Measurements from ENCODE around the gene DSCAML1. TPM values are rescaled to one million over a fixed set of nuclear protein-coding genes. Genes with fewer than 3 reads are reported as not detected.

The DSCAML1 gene
- total and polyA plus RNA-seq, 2 of the 8 experiments (the other 6 are each of a cell fraction or from before 2014, with no cell fraction given): 0.19 to 0.24 TPM

DNA sequence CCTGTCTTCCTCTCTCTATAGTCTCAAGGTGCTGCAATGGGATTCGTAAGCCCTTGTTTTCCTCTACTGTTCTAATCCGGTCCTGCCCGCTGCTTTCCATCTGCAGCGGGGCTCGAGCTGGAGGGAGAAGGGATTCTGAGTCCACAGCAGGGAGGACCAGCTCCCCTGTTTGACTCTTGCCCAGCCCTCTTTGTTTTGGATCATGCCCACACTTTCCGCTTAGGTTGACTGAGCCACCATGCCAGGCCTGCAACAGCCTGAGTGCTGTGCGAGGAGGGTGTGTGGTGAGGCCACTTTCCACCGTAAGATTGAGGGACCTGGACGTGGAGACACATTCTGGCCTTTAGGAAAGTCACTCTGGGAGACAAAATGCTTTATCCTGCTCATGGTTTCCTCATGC lies 411.1 kb downstream of the DSCAML1 start:
- Histone ChIP-seq H4K8ac (ENCODE audit: extremely low read depth, insufficient read depth, low read length) (no peak overlapping the region), H3K27ac (ENCODE audit: low read depth, low read length) (no peak overlapping the region), H3K79me2 (ENCODE audit: control insufficient read depth in 1 of 2, insufficient read depth in 2 of 2, low read length in 2 of 2) (no peaks in the 10 kb centered on the region), H3K9ac (replicated peaks in 1 of 4; ENCODE audit: extremely low read depth in 1 of 4, low read depth in 3 of 4, low read length in 3 of 4) (no peak overlapping the region), H4K5ac (ENCODE audit: insufficient read length, low read depth, low read length) (no peak overlapping the region), H2BK15ac (ENCODE audit: low read length) (no peak overlapping the region), H3K36me3 (ENCODE audit: control insufficient read depth in 2 of 4, insufficient read depth in 4 of 4, low read length in 3 of 4) (peaks cover 0 to 8% (median 2%) of the 10 kb centered on the region in 4 experiments; a peak in 4 of 8 replicates), H3K23ac (ENCODE audit: insufficient read length) (no peak overlapping the region), H3K18ac (ENCODE audit: extremely low read depth, low read length) (no peak overlapping the region), H3K14ac (ENCODE audit: insufficient read length) (no peak overlapping the region), H2BK5ac (ENCODE audit: low read depth, low read length) (no peak overlapping the region), H3K56ac (replicated peaks; ENCODE audit: insufficient read length, low read depth, low read length) (no peak overlapping the region), H3K9me3 (ENCODE audit: insufficient read depth in 2 of 2, low read depth in 1 of 2, low read length in 1 of 2) (no peaks in the 10 kb centered on the region), H2AK5ac (ENCODE audit: low read depth, low read length) (no peak overlapping the region), H4K20me1 (replicated peaks in 1 of 2; ENCODE audit: control insufficient read depth in 1 of 2, insufficient read depth in 2 of 2, low read length in 2 of 2) (peaks cover 2 to 4% of the 10 kb centered on the region in 2 experiments), H3K79me1 (ENCODE audit: low read depth, low read length) (no peaks in the 10 kb centered on the region), H2BK20ac (ENCODE audit: low read length) (no peak overlapping the region), H3K4ac (replicated peaks; ENCODE audit: insufficient read length, low read depth, low read length) (no peak overlapping the region), H2BK12ac (ENCODE audit: low read depth, low read length) (no peak overlapping the region), H2AFZ (ENCODE audit: low read length) (no peak overlapping the region), H3K23me2 (ENCODE audit: low read depth, low read length) (no peaks in the 10 kb centered on the region), H4K91ac (replicated peaks; ENCODE audit: insufficient read length, low read length) (no peak overlapping the region), H3K4me2 (ENCODE audit: insufficient read depth in 1 of 2, low read depth in 2 of 2, low read length in 2 of 2) (no peak overlapping the region), H3K27me3 (replicated peaks in 1 of 4; ENCODE audit: control insufficient read depth in 3 of 4, extremely low read depth in 1 of 4, insufficient read depth in 3 of 4, low read length in 3 of 4) (no peaks in the 10 kb centered on the region), H3K4me3 (ENCODE audit: extremely low read depth in 1 of 4, insufficient read depth in 2 of 4, low read depth in 3 of 4, low read length in 4 of 4) (no peak overlapping the region), H3K4me1 (replicated peaks in 1 of 4; ENCODE audit: control insufficient read depth in 3 of 4, insufficient read depth in 4 of 4, low read length in 3 of 4) (peaks cover 0 to 3% (median 0%) of the 10 kb centered on the region in 4 experiments; a peak in 3 of 7 replicates), H2BK120ac (replicated peaks; ENCODE audit: low read depth, low read length) (no peak overlapping the region)
- ChIA-PET CTCF (ENCODE audit: partially characterized antibody) (interaction anchor here (0.9 to 1.6 kb wide), 3 partner anchors 10 to 432 kb away, joined by 3 read pairs; no protein-coding TSS in a partner anchor), POLR2A (ENCODE audit: partially characterized antibody) (no interaction called here)
- WGBS, 2 experiments (ENCODE audit: extremely low coverage in 1 of 2, insufficient coverage in 1 of 2, insufficient read length in 1 of 2, insufficient replicate concordance in 2 of 2, low coverage in 1 of 2, low lambda C conversion rate in 2 of 2, missing lambda C conversion rate in 1 of 2): 86% methylated on average over 9 of the region's 9 CpGs; no CpG with 5 or more reads in 1 of the 2 experiments
- no peak for DNase-seq (ENCODE audit: low read depth in 1 of 2, low spot score in 2 of 2)
- no peak for FAIRE-seq
- no peak for TF ChIP-seq CBX5 (IDR thresholded peaks at IDR 0.05; ENCODE audit: low read depth, low read length)
- TF ChIP-seq POLR2A (IDR thresholded peaks at IDR 0.05; ENCODE audit: control extremely low read depth in 1 of 2, low read depth in 2 of 2, low read length in 2 of 2): no peak
- no peak for TF ChIP-seq KDM4A (IDR thresholded peaks at IDR 0.05; ENCODE audit: low read depth, low read length, severe bottlenecking)
- no peak for TF ChIP-seq EGR1 (IDR thresholded peaks at IDR 0.05; ENCODE audit: borderline replicate concordance, low read depth, low read length)
- TF ChIP-seq HDAC2 (IDR thresholded peaks at IDR 0.05; ENCODE audit: borderline replicate concordance in 1 of 2, low read depth in 2 of 2, low read length in 2 of 2): no peak
- TF ChIP-seq SAP30 (IDR thresholded peaks at IDR 0.05; ENCODE audit: insufficient read depth, insufficient replicate concordance, low read length): no peak
- TF ChIP-seq FOSL1 (IDR thresholded peaks at IDR 0.05; ENCODE audit: insufficient read depth, low read depth, low read length): no peak
- no peak for TF ChIP-seq YY1 (IDR thresholded peaks at IDR 0.05; ENCODE audit: low read depth, low read length)
- no peak for TF ChIP-seq JUN (IDR thresholded peaks at IDR 0.05; ENCODE audit: low read depth, low read length)

All from H1 (cell line).